Measurements from ENCODE around the gene CLIC4.

GRCh38 chr1:24771574-24771973, 26.3 kb downstream of the CLIC4 start:
- TF ChIP-seq CTCF (IDR thresholded peaks at IDR 0.05) (no peak), POLR2A (IDR thresholded peaks at IDR 0.05) (no peak)

All from Peyer's patch (tissue), 4 donors.